HEK293T (cell line): Measurements from ENCODE around the gene GRM5.

Source experiments
- CTCF ChIA-PET: fragments of 350-600 bp; formaldehyde crosslinking; extraction: SDS; loops from one replicate; lab custom pipeline; 2021; ENCODE audit warnings: antibody characterized with exemption, inconsistent platforms; lab: Yijun Ruan, JAX
- POLR2A ChIA-PET: fragments of 350-600 bp; formaldehyde crosslinking; extraction: SDS; loops from one replicate; lab custom pipeline; 2020; ENCODE audit warnings: antibody characterized with exemption, inconsistent platforms; lab: Yijun Ruan, JAX
- DNase-seq: peaks from one replicate; pipeline ENCODE4 v3.0.0; 2012; ENCODE audit warnings: mixed read lengths; ENCODE audit errors: extremely low spot score
- ARNT ChIP-seq: fragments of 450-650 bp; IDR thresholded peaks from 2 replicates; pipeline ENCODE4 v1.6.1; 2017; ENCODE audit warnings: mild to moderate bottlenecking
- BHLHE40 ChIP-seq: fragments of 450-650 bp; IDR thresholded peaks from 2 replicates; pipeline ENCODE4 v1.6.1; 2016; ENCODE audit warnings: mild to moderate bottlenecking, moderate library complexity, borderline replicate concordance
- CTBP1 ChIP-seq: fragments of 450-650 bp; IDR thresholded peaks from 2 replicates; pipeline ENCODE4 v1.6.1; 2016; ENCODE audit warnings: borderline replicate concordance
- ELF4 ChIP-seq: fragments of 450-650 bp; IDR thresholded peaks from 2 replicates; pipeline ENCODE4 v1.6.1; 2017; ENCODE audit warnings: antibody characterized with exemption
- FOXA1 ChIP-seq: fragments of 450-650 bp; IDR thresholded peaks from 2 replicates; pipeline ENCODE4 v1.6.1; 2016; ENCODE audit warnings: mild to moderate bottlenecking
- FOXK2 ChIP-seq: fragments of 450-650 bp; IDR thresholded peaks from 2 replicates; pipeline ENCODE4 v1.6.1; 2016; ENCODE audit warnings: mild to moderate bottlenecking
- FOXM1 ChIP-seq: fragments of 450-650 bp; IDR thresholded peaks from 2 replicates; pipeline ENCODE4 v1.6.1; 2017; ENCODE audit warnings: mild to moderate bottlenecking, borderline replicate concordance
- HDGF ChIP-seq: fragments of 450-650 bp; IDR thresholded peaks from 2 replicates; pipeline ENCODE4 v1.6.1; 2017; ENCODE audit warnings: antibody characterized with exemption, borderline replicate concordance
- L3MBTL2 ChIP-seq: fragments of 450-650 bp; conservative IDR thresholded peaks from 2 replicates; pipeline ENCODE4 v1.6.1; 2016; ENCODE audit warnings: mild to moderate bottlenecking
- LEF1 ChIP-seq: fragments of 450-650 bp; IDR thresholded peaks from 2 replicates; pipeline ENCODE4 v1.6.1; 2017; ENCODE audit warnings: mild to moderate bottlenecking, borderline replicate concordance
- NFRKB ChIP-seq: fragments of 450-650 bp; IDR thresholded peaks from 2 replicates; pipeline ENCODE4 v1.6.1; 2016; ENCODE audit warnings: mild to moderate bottlenecking, moderate library complexity
- SP1 ChIP-seq: fragments of 450-650 bp; IDR thresholded peaks from 2 replicates; pipeline ENCODE4 v1.6.1; 2017
- SUZ12 ChIP-seq: fragments of 450-650 bp; IDR thresholded peaks from 2 replicates; pipeline ENCODE4 v1.6.1; 2016; ENCODE audit warnings: mild to moderate bottlenecking
- TARDBP ChIP-seq: fragments of 450-650 bp; IDR thresholded peaks from 2 replicates; pipeline ENCODE4 v1.6.1; 2016
- ZNF384 ChIP-seq: fragments of 450-650 bp; IDR thresholded peaks from 2 replicates; pipeline ENCODE4 v1.6.1; 2016
- TF ChIP-seq, protein P1 (sequence below): fragments of 450-650 bp; IDR thresholded peaks from 2 replicates; pipeline ENCODE4 v1.6.1; 2016

GRM5 gene

DNA sequence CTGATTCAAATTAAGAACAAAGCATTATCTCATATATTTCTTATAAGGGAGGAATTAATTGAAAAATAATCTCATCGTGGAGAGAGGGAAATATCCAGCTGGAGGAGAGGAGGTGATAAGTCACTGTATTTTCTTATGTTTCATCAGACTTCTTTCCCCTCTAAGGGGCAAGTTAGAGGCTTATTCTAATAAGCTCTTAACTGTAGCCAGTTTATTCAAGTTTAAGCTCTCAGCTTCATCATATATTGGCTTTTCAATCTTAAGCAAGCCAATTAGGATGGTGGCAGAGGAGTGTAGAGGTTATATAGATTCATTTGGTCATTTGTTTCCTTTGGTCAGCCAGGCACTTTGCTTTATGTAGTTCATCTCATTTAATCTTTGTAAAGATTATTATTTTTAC lies 256.7 kb downstream of the GRM5 start:
- CTCF ChIA-PET, result no interaction called here
- DNase-seq, result no peak
- TF ChIP-seq FOXK2 (no peak), SUZ12 (no peak), SP1 (no peak), ELF4 (no peak), NFRKB (no peak), LEF1 (no peak), FOXA1 (no peak), FOXM1 (no peak), L3MBTL2 (no peak), BHLHE40 (no peak)
- POLR2A ChIA-PET, result no interaction called here

DNA sequence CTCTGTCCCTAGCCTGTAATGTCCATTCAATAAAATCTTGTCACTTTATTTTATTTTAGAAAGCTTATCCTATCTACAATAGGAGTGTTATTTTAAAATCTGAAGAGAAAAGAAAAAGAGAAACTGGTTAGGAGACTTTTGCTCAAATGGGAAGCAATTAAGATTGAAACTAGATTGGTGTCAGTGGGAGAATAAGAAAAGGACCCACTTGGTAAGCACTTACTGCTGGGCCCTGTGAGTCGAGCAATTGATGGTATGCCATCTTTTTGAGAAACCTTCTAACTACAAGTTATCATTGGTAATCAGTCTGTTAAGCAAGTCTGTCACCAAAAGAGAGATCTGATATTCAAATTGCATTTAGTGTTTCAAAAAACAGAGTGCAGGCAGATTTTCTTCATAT lies 258.4 kb downstream of the GRM5 start:
- ChIA-PET POLR2A (no interaction called here), CTCF (no interaction called here)
- no peak for DNase-seq
- TF ChIP-seq, protein P1, sequence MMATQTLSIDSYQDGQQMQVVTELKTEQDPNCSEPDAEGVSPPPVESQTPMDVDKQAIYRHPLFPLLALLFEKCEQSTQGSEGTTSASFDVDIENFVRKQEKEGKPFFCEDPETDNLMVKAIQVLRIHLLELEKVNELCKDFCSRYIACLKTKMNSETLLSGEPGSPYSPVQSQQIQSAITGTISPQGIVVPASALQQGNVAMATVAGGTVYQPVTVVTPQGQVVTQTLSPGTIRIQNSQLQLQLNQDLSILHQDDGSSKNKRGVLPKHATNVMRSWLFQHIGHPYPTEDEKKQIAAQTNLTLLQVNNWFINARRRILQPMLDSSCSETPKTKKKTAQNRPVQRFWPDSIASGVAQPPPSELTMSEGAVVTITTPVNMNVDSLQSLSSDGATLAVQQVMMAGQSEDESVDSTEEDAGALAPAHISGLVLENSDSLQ, result no peak
- TF ChIP-seq CTBP1 (no peak), NFRKB (no peak), BHLHE40 (no peak), ELF4 (no peak), SP1 (no peak), SUZ12 (no peak), ZNF384 (no peak)

DNA sequence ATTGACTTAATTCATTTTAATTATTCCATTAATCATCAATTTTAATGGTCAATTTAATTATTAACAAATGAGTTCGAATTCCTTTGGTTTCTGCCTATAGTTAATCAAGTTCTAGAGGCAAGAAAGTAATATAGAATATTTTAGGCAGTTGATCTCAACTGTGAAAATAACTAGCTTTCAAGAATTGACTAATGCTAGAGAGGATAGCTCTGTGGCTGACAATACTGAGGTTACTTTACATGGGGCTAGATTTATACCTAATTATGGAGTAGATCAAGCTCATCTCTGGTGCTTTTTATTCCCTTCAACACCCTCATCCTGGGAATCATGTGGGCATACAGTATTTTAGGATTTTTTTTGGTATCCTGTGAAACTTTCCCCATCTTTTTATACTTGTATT lies 259.4 kb downstream of the GRM5 start:
- POLR2A ChIA-PET, result no interaction called here
- CTCF ChIA-PET, result no interaction called here
- TF ChIP-seq, protein P1, result no peak
- TF ChIP-seq FOXA1 (no peak), LEF1 (no peak), BHLHE40 (no peak), ELF4 (no peak), NFRKB (no peak), TARDBP (no peak), ZNF384 (no peak), SP1 (no peak), HDGF (no peak), FOXK2 (no peak), L3MBTL2 (no peak), FOXM1 (no peak), CTBP1 (no peak), ARNT (no peak), SUZ12 (no peak)
- no peak for DNase-seq

DNA sequence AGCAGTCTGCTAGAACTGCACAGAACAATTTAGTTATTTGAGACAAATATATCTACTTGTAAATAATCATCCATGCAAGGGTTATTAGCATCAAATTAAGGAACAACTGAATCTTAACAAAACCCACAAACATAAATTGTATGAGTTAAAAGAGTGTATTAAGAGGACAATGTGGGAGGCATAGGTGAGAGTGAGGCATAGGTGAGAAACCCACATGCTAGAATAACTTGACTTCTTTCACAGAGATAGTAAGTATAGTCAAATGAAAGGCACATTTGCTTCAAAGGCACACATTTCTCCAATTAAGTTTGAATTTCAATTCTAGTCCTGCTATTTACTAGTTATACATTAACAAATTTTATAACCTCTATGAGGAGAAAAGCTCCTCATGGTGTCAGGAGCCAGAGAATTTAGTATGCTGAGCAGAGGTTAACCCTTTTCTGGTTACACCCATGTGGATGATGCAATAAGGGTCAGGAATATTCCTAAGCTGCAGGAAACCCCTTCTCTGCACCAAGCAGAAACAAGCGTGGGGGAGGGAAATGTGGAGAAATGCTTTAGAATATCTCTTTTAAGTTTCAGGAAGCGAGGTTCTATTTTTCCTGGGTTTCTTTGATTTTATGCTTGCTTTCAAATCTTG lies 264.2 kb downstream of the GRM5 start:
- no peak for DNase-seq
- TF ChIP-seq, protein P1, result no peak
- TF ChIP-seq SUZ12 (no peak), SP1 (no peak), ZNF384 (no peak), FOXM1 (no peak), BHLHE40 (no peak), HDGF (no peak), L3MBTL2 (no peak), ARNT (no peak), TARDBP (no peak), NFRKB (no peak)
- ChIA-PET POLR2A (no interaction called here), CTCF (no interaction called here)

DNA sequence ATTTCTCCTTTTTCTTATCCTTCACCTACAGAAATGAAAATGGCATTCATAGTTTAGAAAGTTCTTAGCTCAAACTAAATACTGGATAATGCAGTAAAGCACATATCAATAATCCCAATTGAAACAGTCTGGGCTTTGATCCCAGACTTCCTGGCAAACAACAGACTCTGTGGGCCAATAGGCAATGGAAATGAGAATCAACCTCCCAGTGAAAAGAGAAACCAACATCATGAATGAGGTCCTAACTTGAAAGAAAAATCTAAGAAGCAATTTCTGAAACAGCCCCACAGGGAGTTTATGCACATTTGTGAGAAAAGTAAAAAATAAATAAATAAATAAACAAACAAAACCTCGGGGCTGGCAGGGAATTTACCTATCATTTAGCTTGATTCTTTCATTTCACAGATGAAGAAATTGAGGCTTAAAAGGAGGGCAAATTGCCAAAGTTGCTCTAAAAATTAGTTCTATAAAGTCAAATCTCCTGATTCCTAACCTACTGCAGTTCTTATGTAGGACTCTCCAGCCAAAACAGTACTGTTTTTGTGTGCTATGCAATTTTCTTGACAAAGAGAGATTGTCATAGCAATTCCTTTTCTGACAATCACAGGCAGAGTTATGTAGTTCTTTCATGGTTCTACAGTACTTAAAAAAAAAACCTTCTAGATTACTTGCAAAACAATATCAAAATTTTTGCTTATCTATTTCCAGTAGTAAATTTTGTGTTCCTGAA lies 265.8 kb downstream of the GRM5 start:
- no peak for DNase-seq
- ChIA-PET CTCF (no interaction called here), POLR2A (no interaction called here)
- TF ChIP-seq LEF1 (no peak), ARNT (no peak), FOXK2 (no peak), ZNF384 (no peak)

DNA sequence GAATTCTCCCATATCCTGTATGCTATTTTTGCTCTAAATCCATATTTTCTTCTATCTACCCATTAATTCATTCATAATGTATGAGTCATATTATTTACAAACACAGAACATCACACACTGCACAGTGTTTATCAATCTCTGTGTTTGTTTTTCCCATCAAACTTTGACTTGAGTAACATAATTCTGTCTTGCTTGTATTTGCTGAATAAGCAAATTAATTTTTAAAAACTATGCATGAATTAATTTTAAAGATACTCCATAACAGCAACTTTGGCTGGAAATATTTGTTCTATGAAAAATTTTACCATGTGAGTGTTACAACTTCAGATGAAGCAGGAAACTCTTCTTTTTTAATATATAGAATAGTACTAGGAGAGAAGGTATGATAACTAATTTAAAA lies 275.6 kb downstream of the GRM5 start:
- ChIA-PET POLR2A (no interaction called here), CTCF (no interaction called here)
- no peak for DNase-seq
- TF ChIP-seq FOXK2, result no peak
- TF ChIP-seq, protein P1, result no peak
- no peak for TF ChIP-seq L3MBTL2
- no peak for TF ChIP-seq HDGF
- no peak for TF ChIP-seq FOXM1
- no peak for TF ChIP-seq ELF4
- TF ChIP-seq LEF1, result no peak
- TF ChIP-seq NFRKB, result no peak
